Bronchial epithelial cell (primary cell): ENCODE results near the gene MYBPC1. TPM values are rescaled to one million over a fixed set of nuclear protein-coding genes. Genes with fewer than 3 reads are reported as not detected.

Experiments used
- DNase-seq: peaks from one replicate; pipeline ENCODE4 v3.0.0-alpha.2; 2010; ENCODE audit warnings: low read depth
- FAIRE-seq: peaks from 2 replicates; lab custom pipeline; 2011; peaks lifted over from hg19 to GRCh38; lab: Jason Lieb, UNC
- H3K27me3 ChIP-seq: 2 replicates; pipeline ENCODE4 v1.5.1; 2011; ENCODE audit warnings: low read length; ENCODE audit not compliant: control insufficient read depth, insufficient read depth
- H3K36me3 ChIP-seq: 2 replicates; pipeline ENCODE4 v1.5.1; 2011; ENCODE audit warnings: low read length; ENCODE audit not compliant: control insufficient read depth, insufficient read depth
- H3K4me3 ChIP-seq: 2 replicates; pipeline ENCODE4 v1.5.1; 2011; ENCODE audit warnings: mild to moderate bottlenecking, low read depth, low read length, control low read depth
- CTCF ChIP-seq: IDR thresholded peaks from 2 replicates; pipeline ENCODE4 v1.5.1; 2011; ENCODE audit warnings: mild to moderate bottlenecking, moderate library complexity, low read length, control low read depth, inconsistent platforms; ENCODE audit not compliant: insufficient read depth, severe bottlenecking
- total RNA-seq: library from RNA; depleted of rRNA; stranded (reverse); fragments of >200 nt; gene quantifications from 2 replicates; pipeline ENCODE4 v1.2.1, GENCODE V29; 2014

The MYBPC1 gene
- total RNA-seq, 1 donor from 2014 or later: not detected

- FAIRE-seq: no peak
- Histone ChIP-seq H3K4me3 (no peak overlapping the region), H3K27me3 (no peaks in the 10 kb centered on the region), H3K36me3 (no peaks in the 10 kb centered on the region)
- TF ChIP-seq CTCF: no peak
- DNase-seq: no peak
Measured at GRCh38 chr12:101634724-101635123, 40.0 kb downstream of the MYBPC1 start.

GRCh38 chr12:101637936-101638335 lies 43.2 kb downstream of the MYBPC1 start:
- FAIRE-seq (no peak), DNase-seq (no peak)
- H3K27me3 ChIP-seq: no peaks in the 10 kb centered on the region
- H3K36me3 ChIP-seq: no peaks in the 10 kb centered on the region
- no peak for TF ChIP-seq CTCF
- no peak overlapping the region for H3K4me3 ChIP-seq

DNA sequence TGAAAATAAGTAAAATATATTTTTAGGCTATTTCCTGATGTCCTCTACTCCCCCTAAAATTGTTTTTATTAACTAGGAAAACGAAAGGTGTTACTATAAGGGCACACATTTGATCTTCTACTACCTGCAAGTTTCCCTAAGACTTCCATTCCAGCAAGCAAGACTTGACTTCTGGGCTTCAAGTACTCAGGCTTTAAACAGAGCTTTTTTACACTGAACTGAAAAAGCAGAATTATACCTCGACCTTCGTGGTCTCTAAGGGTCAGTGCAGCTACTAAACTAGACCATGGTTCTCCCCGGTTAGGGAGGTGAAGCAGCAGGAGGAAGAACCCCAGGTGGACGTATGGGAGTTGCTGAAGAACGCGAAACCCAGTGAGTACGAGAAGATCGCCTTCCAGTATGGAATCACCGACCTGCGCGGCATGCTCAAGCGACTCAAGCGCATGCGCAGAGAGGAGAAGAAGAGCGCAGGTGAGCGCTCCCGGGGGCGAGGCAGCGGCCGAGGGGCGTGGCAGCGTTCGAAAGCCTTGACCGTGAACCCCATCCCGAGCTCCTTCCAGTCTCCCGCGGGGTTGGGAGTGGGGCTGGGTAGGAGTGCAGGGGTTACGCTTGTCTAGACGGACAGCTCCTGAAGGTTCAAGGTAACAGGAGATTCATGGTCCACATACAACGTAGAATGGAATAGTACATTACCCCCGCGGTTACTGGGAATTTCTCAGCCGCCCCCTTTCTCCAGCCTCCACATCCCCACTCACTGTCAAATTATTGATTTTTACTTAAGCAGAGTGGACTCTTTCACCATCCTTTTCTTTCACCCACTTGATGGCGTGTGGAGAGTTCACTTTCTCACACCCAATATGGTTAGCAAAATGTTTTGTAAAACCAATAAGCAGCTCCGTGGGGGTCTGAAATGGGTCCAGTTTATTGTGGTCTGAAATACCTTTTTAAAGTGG lies 47.6 kb downstream of the MYBPC1 start:
- FAIRE-seq: no peak
- no peak for TF ChIP-seq CTCF
- Histone ChIP-seq H3K4me3 (no peak overlapping the region), H3K27me3 (no peaks in the 10 kb centered on the region), H3K36me3 (no peaks in the 10 kb centered on the region)
- DNase-seq: peak; percentile 19

- no peak for DNase-seq
- Histone ChIP-seq H3K36me3 (no peaks in the 10 kb centered on the region), H3K27me3 (no peaks in the 10 kb centered on the region), H3K4me3 (no peak overlapping the region)
- FAIRE-seq: no peak
- TF ChIP-seq CTCF: no peak
Measured at GRCh38 chr12:101647711-101648110, 52.9 kb downstream of the MYBPC1 start.

GRCh38 chr12:101648195-101648594 lies 53.4 kb downstream of the MYBPC1 start:
- no peak for FAIRE-seq
- no peak for DNase-seq
- Histone ChIP-seq H3K4me3 (no peak overlapping the region), H3K27me3 (no peaks in the 10 kb centered on the region), H3K36me3 (no peaks in the 10 kb centered on the region)
- TF ChIP-seq CTCF: no peak
